Trophoblast cell (in vitro differentiated cells and primary cell): ENCODE results near the gene DOCK2.

Experiments used
- DNase-seq, 2 donors: peaks; one replicate each; pipeline ENCODE4 v3.0.0-alpha.2; 2016
- H2AFZ ChIP-seq: 2 replicates; pipeline ENCODE4 v1.6.1; 2013; ENCODE audit warnings: low read length, moderate library complexity, mild to moderate bottlenecking; ENCODE audit not compliant: insufficient read depth, poor library complexity
- H2AK5ac ChIP-seq: 2 replicates; pipeline ENCODE4 v1.6.1; 2013; ENCODE audit warnings: mild to moderate bottlenecking, low read length
- H2BK120ac ChIP-seq: 2 replicates; pipeline ENCODE4 v1.6.1; 2013; ENCODE audit warnings: low read length, mild to moderate bottlenecking, moderate library complexity; ENCODE audit not compliant: insufficient read depth, poor library complexity
- H2BK12ac ChIP-seq: 2 replicates; pipeline ENCODE4 v1.6.1; 2013; ENCODE audit warnings: mild to moderate bottlenecking, low read length, moderate library complexity
- H2BK5ac ChIP-seq: 2 replicates; pipeline ENCODE4 v1.6.1; 2013; ENCODE audit warnings: low read length, low read depth, moderate library complexity, mild to moderate bottlenecking; ENCODE audit not compliant: poor library complexity
- H3K14ac ChIP-seq: 2 replicates; pipeline ENCODE4 v1.6.1; 2013; ENCODE audit warnings: mild to moderate bottlenecking, low read length
- H3K18ac ChIP-seq: 2 replicates; pipeline ENCODE4 v1.6.1; 2013; ENCODE audit warnings: mild to moderate bottlenecking, low read length
- H3K23ac ChIP-seq: 2 replicates; pipeline ENCODE4 v1.6.1; 2013; ENCODE audit warnings: low read length
- H3K27ac ChIP-seq: 2 replicates; pipeline ENCODE4 v1.5.1; 2013; ENCODE audit warnings: low read depth, mild to moderate bottlenecking, inconsistent platforms, low read length, moderate library complexity
- H3K27me3 ChIP-seq: 2 replicates; pipeline ENCODE4 v1.6.1; 2013; ENCODE audit warnings: inconsistent platforms, mild to moderate bottlenecking, low read length, moderate library complexity; ENCODE audit not compliant: insufficient read depth
- H3K36me3 ChIP-seq, 2 experiments: 1 replicate in 1 of 2; 2 replicates in 1 of 2; pipeline ENCODE4 v1.6.1; 2013; ENCODE audit warnings: low read length in 2 of 2, mild to moderate bottlenecking in 2 of 2, moderate library complexity in 1 of 2; ENCODE audit not compliant: insufficient read depth in 2 of 2, control insufficient read depth in 1 of 2
- H3K4ac ChIP-seq: 2 replicates; pipeline ENCODE4 v1.6.1; 2013; ENCODE audit warnings: low read depth, mild to moderate bottlenecking, low read length, moderate library complexity
- H3K4me1 ChIP-seq, 2 experiments: 1 replicate in 1 of 2; 2 replicates in 1 of 2; pipeline ENCODE4 v1.6.1; 2013; ENCODE audit warnings: low read length in 2 of 2, mild to moderate bottlenecking in 2 of 2, moderate library complexity in 1 of 2; ENCODE audit not compliant: insufficient read depth in 2 of 2, control insufficient read depth in 1 of 2
- H3K4me2 ChIP-seq: 2 replicates; pipeline ENCODE4 v1.6.1; 2013; ENCODE audit warnings: inconsistent platforms, mild to moderate bottlenecking, low read length, moderate library complexity
- H3K4me3 ChIP-seq: 2 replicates; pipeline ENCODE4 v1.5.1; 2013; ENCODE audit warnings: mild to moderate bottlenecking, low read depth, low read length, inconsistent platforms
- H3K79me1 ChIP-seq: one replicate; pipeline ENCODE4 v1.6.1; 2013; ENCODE audit warnings: low read length
- H3K79me2 ChIP-seq: 2 replicates; pipeline ENCODE4 v1.6.1; 2013; ENCODE audit warnings: low read length, mild to moderate bottlenecking; ENCODE audit not compliant: control insufficient read depth, insufficient read depth, poor library complexity
- H3K9ac ChIP-seq: 2 replicates; pipeline ENCODE4 v1.6.1; 2013; ENCODE audit warnings: mild to moderate bottlenecking, low read length
- H3K9me3 ChIP-seq: 2 replicates; pipeline ENCODE4 v1.6.1; 2013; ENCODE audit warnings: low read depth, mild to moderate bottlenecking, control low read depth, inconsistent platforms, low read length; ENCODE audit not compliant: insufficient read depth
- H4K12ac ChIP-seq: 2 replicates; pipeline ENCODE4 v1.6.1; 2013; ENCODE audit warnings: low read depth, mild to moderate bottlenecking, low read length, moderate library complexity
- H4K8ac ChIP-seq: 2 replicates; pipeline ENCODE4 v1.6.1; 2013; ENCODE audit warnings: low read depth, mild to moderate bottlenecking, low read length, moderate library complexity
- H4K91ac ChIP-seq: one replicate; pipeline ENCODE4 v1.6.1; 2013; ENCODE audit warnings: low read depth, mild to moderate bottlenecking, low read length, moderate library complexity
- WGBS: extraction: QIAGEN DNeasy Blood & Tissue Kit; methylation state at CpG from one replicate; pipeline ENCODE4 v1.1.7; 2013; ENCODE audit warnings: missing lambda C conversion rate; ENCODE audit not compliant: insufficient read length, insufficient coverage; ENCODE audit errors: extremely low coverage; 5-methylcytosine and 5-hydroxymethylcytosine counted together

Gene DOCK2

GRCh38 chr5:169870211-169870610, 233.1 kb downstream of the DOCK2 start:
- no peaks in the 10 kb centered on the region for H3K4me1 ChIP-seq
- DNase-seq: no peak
- no peaks in the 10 kb centered on the region for H3K36me3 ChIP-seq
- no peak overlapping the region for H2BK120ac ChIP-seq
- no peak overlapping the region for H3K9ac ChIP-seq
- H3K4me3 ChIP-seq: no peak overlapping the region
- no peak overlapping the region for H4K91ac ChIP-seq
- no peak overlapping the region for H3K23ac ChIP-seq
- H4K12ac ChIP-seq: no peak overlapping the region
- H2AK5ac ChIP-seq: no peak overlapping the region
- H2BK5ac ChIP-seq: no peak overlapping the region
- WGBS: no CpG with 5 or more reads among the region's 2 CpGs
- no peak overlapping the region for H3K27ac ChIP-seq
- H4K8ac ChIP-seq: no peak overlapping the region
- H3K4me2 ChIP-seq: no peak overlapping the region
- no peaks in the 10 kb centered on the region for H3K27me3 ChIP-seq
- H3K18ac ChIP-seq: no peak overlapping the region
- H3K9me3 ChIP-seq: no peaks in the 10 kb centered on the region
- no peaks in the 10 kb centered on the region for H3K79me1 ChIP-seq
- no peak overlapping the region for H2BK12ac ChIP-seq
- no peak overlapping the region for H2AFZ ChIP-seq
- H3K79me2 ChIP-seq: no peaks in the 10 kb centered on the region
- H3K4ac ChIP-seq: no peak overlapping the region
- H3K14ac ChIP-seq: no peak overlapping the region

GRCh38 chr5:169871826-169872490, 234.9 kb downstream of the DOCK2 start:
- no peaks in the 10 kb centered on the region for H3K4me1 ChIP-seq
- H2AK5ac ChIP-seq: no peak overlapping the region
- H4K12ac ChIP-seq: no peak overlapping the region
- no peak overlapping the region for H3K27ac ChIP-seq
- no peak overlapping the region for H4K8ac ChIP-seq
- no peak overlapping the region for H3K14ac ChIP-seq
- no peak overlapping the region for H3K4me3 ChIP-seq
- DNase-seq: no peak
- no CpG with 5 or more reads among the region's 5 CpGs for WGBS
- no peak overlapping the region for H3K9ac ChIP-seq
- H4K91ac ChIP-seq: no peak overlapping the region
- H3K9me3 ChIP-seq: no peaks in the 10 kb centered on the region
- H3K79me2 ChIP-seq: no peaks in the 10 kb centered on the region
- H2AFZ ChIP-seq: no peak overlapping the region
- H2BK120ac ChIP-seq: no peak overlapping the region
- H3K79me1 ChIP-seq: no peaks in the 10 kb centered on the region
- H3K36me3 ChIP-seq: no peaks in the 10 kb centered on the region
- H3K27me3 ChIP-seq: no peaks in the 10 kb centered on the region
- no peak overlapping the region for H2BK12ac ChIP-seq
- H3K23ac ChIP-seq: no peak overlapping the region
- H3K18ac ChIP-seq: no peak overlapping the region
- H3K4me2 ChIP-seq: no peak overlapping the region
- H3K4ac ChIP-seq: no peak overlapping the region
- H2BK5ac ChIP-seq: no peak overlapping the region

DNA sequence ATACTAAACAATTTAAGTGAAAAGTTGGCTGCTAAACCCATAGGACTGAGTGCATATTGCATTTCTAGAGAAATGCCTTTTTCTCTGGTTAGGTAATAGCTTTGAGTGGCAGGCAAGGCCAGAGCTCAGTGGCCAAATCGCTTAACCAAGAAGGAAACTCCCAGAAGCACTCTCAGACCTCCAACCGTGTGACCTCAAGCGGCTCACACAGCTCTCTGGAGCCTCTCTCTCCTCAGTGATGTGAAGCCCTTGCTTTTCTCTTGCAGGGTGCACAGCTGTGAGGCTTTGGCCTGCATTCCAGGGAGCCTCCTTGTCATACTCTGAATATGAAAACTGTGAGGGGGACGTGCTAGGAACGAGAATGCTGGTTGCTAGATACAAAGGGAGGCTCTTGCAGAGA, 236.6 kb downstream of the DOCK2 start:
- no peaks in the 10 kb centered on the region for H3K4me1 ChIP-seq
- no peak overlapping the region for H3K23ac ChIP-seq
- WGBS: no CpG with 5 or more reads among the region's 5 CpGs
- no peak overlapping the region for H4K12ac ChIP-seq
- H4K8ac ChIP-seq: no peak overlapping the region
- H3K9me3 ChIP-seq: no peaks in the 10 kb centered on the region
- H2AK5ac ChIP-seq: no peak overlapping the region
- H2BK120ac ChIP-seq: no peak overlapping the region
- no peak overlapping the region for H3K4ac ChIP-seq
- no peaks in the 10 kb centered on the region for H3K79me2 ChIP-seq
- no peak overlapping the region for H3K18ac ChIP-seq
- H3K27me3 ChIP-seq: no peaks in the 10 kb centered on the region
- H3K79me1 ChIP-seq: no peaks in the 10 kb centered on the region
- no peak overlapping the region for H4K91ac ChIP-seq
- H2BK12ac ChIP-seq: no peak overlapping the region
- no peak overlapping the region for H3K27ac ChIP-seq
- peak in 1 of 2 donors; percentile 3 for DNase-seq
- no peaks in the 10 kb centered on the region for H3K36me3 ChIP-seq
- no peak overlapping the region for H3K4me2 ChIP-seq
- H2AFZ ChIP-seq: no peak overlapping the region
- H2BK5ac ChIP-seq: no peak overlapping the region
- no peak overlapping the region for H3K9ac ChIP-seq
- H3K14ac ChIP-seq: no peak overlapping the region
- no peak overlapping the region for H3K4me3 ChIP-seq

DNA sequence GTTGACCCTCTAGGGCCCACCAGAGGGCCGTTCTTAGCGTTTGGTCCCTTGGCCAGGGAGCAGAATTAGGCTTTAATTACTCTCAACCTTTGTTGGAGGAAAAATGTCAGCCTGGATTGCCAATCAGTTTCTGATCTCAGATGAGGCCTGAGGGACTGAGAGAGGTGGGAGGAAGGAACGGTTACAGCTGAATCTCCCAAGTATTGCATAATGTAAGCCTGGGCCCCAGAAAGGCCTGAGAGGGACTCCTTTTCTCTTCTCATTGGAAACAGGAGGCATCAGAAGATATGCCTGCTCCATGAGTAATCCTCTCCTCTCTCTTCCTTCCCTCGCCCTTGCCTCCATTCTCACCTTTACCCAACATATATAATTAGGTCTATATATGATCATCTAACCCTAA, 237.5 kb downstream of the DOCK2 start:
- Histone ChIP-seq H3K9ac (no peak overlapping the region), H3K79me1 (no peaks in the 10 kb centered on the region), H3K4ac (no peak overlapping the region), H3K18ac (no peak overlapping the region), H3K14ac (no peak overlapping the region), H3K36me3 (no peaks in the 10 kb centered on the region), H3K4me1 (no peaks in the 10 kb centered on the region), H2BK120ac (no peak overlapping the region), H3K9me3 (no peaks in the 10 kb centered on the region), H2BK5ac (no peak overlapping the region), H3K27ac (no peak overlapping the region), H3K27me3 (no peaks in the 10 kb centered on the region), H3K79me2 (no peaks in the 10 kb centered on the region), H2BK12ac (no peak overlapping the region), H3K23ac (no peak overlapping the region), H4K8ac (no peak overlapping the region), H3K4me2 (no peak overlapping the region), H3K4me3 (no peak overlapping the region), H4K12ac (no peak overlapping the region), H2AFZ (no peak overlapping the region), H2AK5ac (no peak overlapping the region), H4K91ac (no peak overlapping the region)
- WGBS: no CpG with 5 or more reads among the region's 4 CpGs
- no peak for DNase-seq
